ENCODE data around the gene CEP120. TPM values are rescaled to one million over a fixed set of nuclear protein-coding genes. Genes with fewer than 3 reads are reported as not detected.
"Not testable (repeated sequence)": the region's sequence is repeated elsewhere in the genome, so short reads cannot be mapped to it uniquely, and the experiment has no call there.

CEP120 gene
- total RNA-seq = 9.9 and 12.1 TPM in 2 replicates

- DNase-seq (ENCODE audit: low read depth in 2 of 2) = peak; percentile 99 to 100
These were observed at the start of gene CEP120 for GRCh38 chr5:123423278-123424149. CEP120 (minus strand) TSS chr5:123423403; CDS start chr5:123422998, 405 bp downstream.

DNA sequence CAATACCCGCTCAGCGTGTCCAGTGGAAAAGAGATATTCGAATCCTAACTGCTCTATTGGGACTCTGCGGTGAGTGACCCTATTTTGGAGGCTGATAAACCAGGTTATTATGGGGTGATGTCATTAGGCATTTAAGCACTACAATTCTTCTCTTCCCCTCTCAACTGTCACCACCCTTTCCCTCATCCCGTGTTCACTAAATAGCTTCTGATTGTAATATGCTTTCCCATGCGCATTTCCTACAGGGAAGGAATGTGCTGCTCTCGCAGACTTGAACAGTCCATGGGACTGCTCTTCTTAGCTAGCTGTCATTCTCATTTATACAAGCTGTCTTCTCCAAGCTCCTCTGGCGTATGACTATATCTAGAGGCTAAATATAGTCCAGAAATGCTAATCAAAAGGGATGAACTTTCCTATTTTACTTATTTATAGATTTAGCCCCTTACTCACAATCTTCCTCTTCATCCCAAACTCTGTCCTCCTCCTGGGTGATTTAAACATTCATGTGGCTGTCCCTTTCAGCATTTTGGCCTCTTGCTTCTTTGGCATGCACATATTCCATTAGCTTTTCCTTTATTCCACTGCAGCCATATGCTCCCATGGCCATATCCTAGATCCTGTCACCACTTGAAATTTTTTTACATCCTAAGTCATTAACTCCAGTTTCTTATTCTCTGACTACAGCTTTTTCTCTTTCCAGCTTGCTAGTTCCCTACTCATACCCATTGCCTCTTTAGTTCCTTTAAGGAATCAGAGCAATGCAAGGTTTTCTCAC, 49.1 kb upstream of the CEP120 start:
- DNase-seq (ENCODE audit: low read depth in 2 of 2) = no peak

DNA sequence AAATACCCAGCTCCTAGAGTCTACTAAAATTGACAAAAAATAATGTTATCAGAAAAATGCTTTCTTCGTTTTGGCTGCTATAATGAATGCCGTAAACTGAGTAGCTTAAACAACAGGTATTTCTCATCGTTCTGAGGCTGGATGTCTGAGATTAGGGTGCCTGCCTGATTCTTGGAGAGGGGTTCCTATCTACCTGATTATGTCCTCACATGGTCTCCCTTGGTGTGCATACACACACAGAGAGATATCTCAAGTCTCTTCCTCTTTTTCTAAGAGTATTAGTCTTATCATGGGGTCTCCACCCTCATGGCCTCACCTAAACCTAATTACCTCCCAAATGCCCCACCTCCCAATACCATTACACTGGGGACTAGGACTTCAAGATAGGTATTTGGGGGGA, 48.2 kb upstream of the CEP120 start:
- no peak for DNase-seq (ENCODE audit: low read depth in 2 of 2)

DNA sequence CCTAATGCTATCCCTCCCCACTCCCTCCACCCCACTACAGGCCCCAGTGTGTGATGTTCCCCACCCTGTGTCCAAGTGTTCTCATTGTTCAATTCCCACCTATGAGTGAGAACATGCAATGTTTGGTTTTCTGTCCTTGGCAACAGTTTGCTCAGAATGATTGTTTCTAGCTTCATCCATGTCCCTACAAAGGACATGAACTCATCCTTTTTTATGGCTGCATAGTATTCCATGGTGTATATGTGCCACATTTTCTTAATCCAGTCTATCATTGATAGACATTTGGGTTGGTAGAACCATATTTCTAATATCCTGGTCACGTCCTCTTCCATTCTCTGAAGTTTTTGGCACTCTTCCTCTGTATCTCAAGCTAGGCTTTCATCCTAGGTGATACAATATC, 43.6 kb upstream of the CEP120 start:
- not testable (repeated sequence) for DNase-seq (ENCODE audit: low read depth in 2 of 2)

GRCh38 chr5:123460296-123460729, 37.1 kb upstream of the CEP120 start:
- peak in 1 of 2 donors; percentile 84 for DNase-seq (ENCODE audit: low read depth in 2 of 2)

DNA sequence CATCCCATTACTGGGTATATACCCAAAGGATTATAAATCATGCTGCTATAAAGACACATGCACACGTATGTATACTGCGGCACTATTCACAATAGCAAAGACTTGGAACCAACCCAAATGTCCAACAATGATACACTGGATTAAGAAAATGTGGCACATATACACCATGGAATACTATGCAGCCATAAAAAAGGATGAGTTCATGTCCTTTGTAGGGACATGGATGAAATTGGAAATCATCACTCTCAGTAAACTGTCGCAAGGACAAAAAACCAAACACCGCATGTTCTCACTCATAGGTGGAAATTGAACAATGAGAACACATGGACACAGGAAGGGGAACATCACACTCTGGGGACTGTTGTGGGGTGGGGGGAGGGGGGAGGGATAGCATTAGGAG, 35.8 kb upstream of the CEP120 start:
- not testable (repeated sequence) for DNase-seq (ENCODE audit: low read depth in 2 of 2)

GRCh38 chr5:123456242-123456641, 33.0 kb upstream of the CEP120 start:
- DNase-seq (ENCODE audit: low read depth in 2 of 2) = no peak

GRCh38 chr5:123455640-123456039, 32.4 kb upstream of the CEP120 start:
- no peak for DNase-seq (ENCODE audit: low read depth in 2 of 2)

GRCh38 chr5:123455095-123455494, 31.9 kb upstream of the CEP120 start:
- no peak for DNase-seq (ENCODE audit: low read depth in 2 of 2)

GRCh38 chr5:123454259-123454911, 31.2 kb upstream of the CEP120 start:
- peak in 1 of 2 donors; percentile 10 for DNase-seq (ENCODE audit: low read depth in 2 of 2)

- no peak for DNase-seq (ENCODE audit: low read depth in 2 of 2)
These were observed 29.2 kb upstream of the CEP120 start for GRCh38 chr5:123452401-123452800.

DNA sequence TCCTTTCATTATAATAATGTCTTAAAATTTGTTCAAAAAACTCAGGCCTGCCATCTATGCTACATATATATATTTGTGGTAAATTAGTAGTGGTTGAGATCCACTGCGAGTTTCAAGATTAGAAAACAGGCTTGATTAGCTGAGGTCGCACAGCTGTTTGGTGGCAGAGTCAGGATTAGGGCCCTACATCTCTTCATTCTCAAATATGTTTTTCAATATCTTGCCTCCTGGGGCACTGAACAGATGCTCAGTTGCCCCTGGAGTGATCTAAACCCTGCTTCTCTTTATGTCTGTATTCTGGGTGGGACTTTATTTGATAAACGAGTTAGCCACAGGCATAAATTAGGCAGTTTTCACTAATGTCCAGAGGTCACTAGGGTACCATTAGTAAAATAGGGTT, 27.8 kb upstream of the CEP120 start:
- no peak for DNase-seq (ENCODE audit: low read depth in 2 of 2)

GRCh38 chr5:123450640-123451039, 27.4 kb upstream of the CEP120 start:
- DNase-seq (ENCODE audit: low read depth in 2 of 2) = peak; percentile 61 to 82

GRCh38 chr5:123450114-123450513, 26.9 kb upstream of the CEP120 start:
- DNase-seq (ENCODE audit: low read depth in 2 of 2) = no peak

GRCh38 chr5:123449424-123449974, 26.3 kb upstream of the CEP120 start:
- DNase-seq (ENCODE audit: low read depth in 2 of 2) = no peak

DNA sequence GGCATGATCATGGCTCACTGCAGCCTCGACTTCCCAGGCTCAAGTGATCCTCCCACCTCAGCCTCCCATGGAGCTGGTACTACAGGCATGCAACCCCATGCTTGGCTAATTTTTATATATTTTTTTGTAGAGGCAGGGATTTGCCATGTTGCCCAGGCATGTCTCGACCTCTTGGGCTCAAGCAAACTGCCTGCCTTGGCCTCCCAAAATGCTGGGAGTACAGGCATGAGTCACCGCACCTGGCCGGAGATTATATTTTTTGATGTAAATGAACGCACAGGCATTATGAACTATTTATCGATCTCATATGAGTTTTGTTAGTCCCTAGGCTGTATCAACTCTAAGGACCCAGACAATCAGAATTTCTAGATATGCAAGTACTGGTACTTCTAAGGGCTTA, 25.5 kb upstream of the CEP120 start:
- no peak for DNase-seq (ENCODE audit: low read depth in 2 of 2)

DNA sequence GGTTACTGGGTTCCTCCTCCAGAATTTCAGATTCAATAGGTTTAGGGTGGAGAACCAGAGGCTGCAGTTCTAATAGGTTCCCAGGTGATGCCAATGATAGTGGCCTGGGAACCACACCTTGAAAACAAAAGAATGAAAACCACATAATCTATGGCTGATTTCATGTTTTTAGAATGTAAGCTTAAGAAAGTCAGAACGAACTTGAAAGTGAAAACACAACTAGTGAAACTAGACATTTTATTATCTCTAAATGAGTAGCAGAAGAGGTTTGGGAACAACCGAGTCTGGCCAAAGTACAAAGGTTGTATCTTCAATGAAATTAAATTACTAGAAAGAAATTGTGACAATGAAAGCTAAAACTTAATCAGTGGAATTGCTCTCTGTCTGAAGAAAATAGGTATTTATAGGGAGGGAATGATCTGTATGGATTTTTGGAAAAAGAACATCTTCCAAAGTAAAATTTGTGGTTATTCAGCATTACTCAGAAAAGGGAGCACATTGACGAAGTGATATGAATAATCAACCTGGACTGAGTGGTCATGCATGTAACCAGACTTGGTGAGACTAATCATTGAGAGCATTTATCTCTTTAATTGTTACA, 24.9 kb upstream of the CEP120 start:
- DNase-seq (ENCODE audit: low read depth in 2 of 2) = no peak

DNA sequence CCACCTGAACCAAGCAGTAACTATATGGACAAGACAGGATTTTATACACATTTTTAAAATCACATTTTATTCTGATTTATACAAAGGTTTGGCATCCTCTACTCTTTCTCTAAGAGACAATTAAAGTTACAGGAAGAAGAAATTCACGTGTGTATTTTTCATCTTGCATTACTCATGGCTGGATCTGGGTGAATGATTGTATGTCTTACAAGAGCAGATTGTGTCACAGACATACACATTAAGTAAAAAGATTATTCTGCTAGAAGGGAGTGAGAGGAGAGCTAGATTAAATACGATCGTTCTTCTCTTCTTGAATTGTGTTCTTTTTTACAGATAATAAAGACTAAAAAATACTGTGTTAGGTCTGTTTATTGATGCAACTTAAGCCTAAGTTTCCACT, 20.8 kb upstream of the CEP120 start:
- no peak for DNase-seq (ENCODE audit: low read depth in 2 of 2)

- DNase-seq (ENCODE audit: low read depth in 2 of 2) = no peak
These were observed 18.2 kb upstream of the CEP120 start for GRCh38 chr5:123441408-123441807.

DNA sequence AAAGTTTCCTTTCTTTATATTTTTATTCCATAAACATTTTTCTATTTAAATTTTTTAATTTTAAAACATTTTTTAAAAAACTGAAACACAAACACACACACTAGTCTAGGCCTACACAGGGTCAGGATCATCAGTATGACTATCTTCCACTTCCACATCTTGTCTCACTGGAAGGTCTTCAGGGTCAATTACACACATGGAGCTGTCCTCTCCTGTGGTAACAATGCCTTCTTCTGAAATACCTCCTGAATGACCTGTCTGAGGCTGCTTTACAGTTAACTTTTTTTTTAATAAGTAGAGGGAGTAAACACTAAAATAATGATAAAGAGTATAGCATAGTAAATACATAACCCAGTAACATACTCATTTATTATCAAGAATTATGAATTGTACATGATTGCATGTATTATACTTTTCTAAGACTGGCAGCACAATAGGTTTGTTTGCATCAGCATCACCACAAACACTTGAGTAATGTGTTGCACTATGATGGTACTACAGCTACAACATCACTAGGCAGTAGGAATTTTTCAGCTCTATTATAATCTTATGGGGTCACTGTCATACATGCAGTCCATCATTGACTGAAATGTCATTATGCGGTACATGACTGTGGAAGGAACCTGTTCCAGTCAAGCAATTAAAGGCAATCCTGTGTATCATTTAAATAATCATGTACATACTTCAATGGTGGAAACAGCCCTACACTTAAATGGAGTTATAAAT, 17.4 kb upstream of the CEP120 start:
- DNase-seq (ENCODE audit: low read depth in 2 of 2) = no peak

GRCh38 chr5:123439709-123440108, 16.5 kb upstream of the CEP120 start:
- DNase-seq (ENCODE audit: low read depth in 2 of 2) = no peak

All from dermis microvascular lymphatic vessel endothelial cell (primary cell).